KOPT-K1 (cell line): ENCODE measurements around the gene CDK14.

Experiments
- H3K27ac ChIP-seq: fragments of 200-600 bp; sonication (generic); 2 replicates; pipeline ENCODE4 v1.5.1; 2016; ENCODE audit warnings: antibody characterized with exemption, mild to moderate bottlenecking, low read depth, low read length; ENCODE audit not compliant: poor library complexity, severe bottlenecking
- H3K36me3 ChIP-seq: fragments of 200-600 bp; sonication (generic); 2 replicates; pipeline ENCODE4 v1.5.1; 2017; ENCODE audit warnings: antibody characterized with exemption, mild to moderate bottlenecking, low read length, moderate library complexity; ENCODE audit not compliant: insufficient read depth
- H3K9me3 ChIP-seq: fragments of 200-600 bp; sonication (generic); 2 replicates; pipeline ENCODE4 v1.5.1; 2017; ENCODE audit warnings: antibody characterized with exemption, low read length, mild to moderate bottlenecking; ENCODE audit not compliant: insufficient read depth, poor library complexity, severe bottlenecking

The CDK14 gene

DNA sequence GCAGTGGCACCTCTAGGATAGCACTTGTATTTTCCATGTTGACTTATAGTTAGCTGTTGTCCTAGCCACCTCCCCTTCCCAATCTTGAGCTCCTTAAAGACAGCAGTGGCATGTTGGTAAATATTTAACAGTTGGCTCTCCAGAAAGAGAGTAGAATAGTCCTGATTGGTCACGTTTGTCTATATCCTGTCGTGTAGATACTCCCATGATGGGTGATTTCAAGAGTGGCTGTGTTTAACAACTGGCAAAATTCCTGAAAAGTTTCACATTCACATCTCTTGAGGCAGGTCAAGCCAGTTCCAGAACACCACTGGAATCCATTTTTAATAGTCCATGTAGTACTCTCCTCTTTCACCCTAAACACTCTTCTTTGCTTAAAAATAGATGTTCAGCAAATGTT, 599.9 kb downstream of the CDK14 start:
- Histone ChIP-seq H3K36me3 (no peaks in the 10 kb centered on the region), H3K9me3 (no peaks in the 10 kb centered on the region), H3K27ac (no peak overlapping the region)

- Histone ChIP-seq H3K27ac (no peak overlapping the region), H3K9me3 (no peaks in the 10 kb centered on the region), H3K36me3 (no peaks in the 10 kb centered on the region)
Observed at GRCh38 chr7:91198371-91198770, 602.2 kb downstream of the CDK14 start.

- H3K27ac ChIP-seq: no peak overlapping the region
- H3K9me3 ChIP-seq: no peaks in the 10 kb centered on the region
- no peaks in the 10 kb centered on the region for H3K36me3 ChIP-seq
Observed at GRCh38 chr7:91199601-91200000, 603.5 kb downstream of the CDK14 start.

- Histone ChIP-seq H3K36me3 (no peaks in the 10 kb centered on the region), H3K9me3 (no peaks in the 10 kb centered on the region), H3K27ac (no peak overlapping the region)
Observed at GRCh38 chr7:91201442-91202113, 605.5 kb downstream of the CDK14 start.

DNA sequence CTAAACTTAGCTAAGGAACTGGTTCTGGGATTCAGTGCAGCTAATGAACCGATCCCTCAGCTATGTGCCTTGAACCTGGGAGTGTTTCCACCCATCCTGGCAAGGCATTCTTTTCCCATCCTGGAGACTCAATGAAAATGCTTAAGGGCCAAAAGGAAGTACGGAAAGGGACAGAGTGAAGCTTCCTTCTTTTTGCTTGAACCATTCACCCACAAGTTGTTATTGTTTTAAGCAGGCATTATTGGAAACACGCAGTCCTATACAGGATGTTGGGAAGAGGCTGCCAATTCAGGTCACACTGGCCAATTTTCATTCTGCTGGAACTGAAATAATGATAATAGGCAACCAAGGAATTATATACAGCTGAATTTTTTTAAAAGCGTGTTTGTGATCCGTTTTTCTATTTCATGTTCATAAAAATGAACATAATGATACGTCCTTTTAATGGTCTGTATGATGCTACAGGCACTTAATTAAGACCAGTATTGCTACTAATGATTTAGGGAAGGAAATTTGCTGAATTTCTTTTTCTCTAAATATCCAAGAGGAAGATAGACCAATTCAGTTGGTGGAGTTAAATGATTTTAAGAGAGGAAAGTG, 610.3 kb downstream of the CDK14 start:
- H3K9me3 ChIP-seq: no peaks in the 10 kb centered on the region
- no peaks in the 10 kb centered on the region for H3K36me3 ChIP-seq
- no peak overlapping the region for H3K27ac ChIP-seq

DNA sequence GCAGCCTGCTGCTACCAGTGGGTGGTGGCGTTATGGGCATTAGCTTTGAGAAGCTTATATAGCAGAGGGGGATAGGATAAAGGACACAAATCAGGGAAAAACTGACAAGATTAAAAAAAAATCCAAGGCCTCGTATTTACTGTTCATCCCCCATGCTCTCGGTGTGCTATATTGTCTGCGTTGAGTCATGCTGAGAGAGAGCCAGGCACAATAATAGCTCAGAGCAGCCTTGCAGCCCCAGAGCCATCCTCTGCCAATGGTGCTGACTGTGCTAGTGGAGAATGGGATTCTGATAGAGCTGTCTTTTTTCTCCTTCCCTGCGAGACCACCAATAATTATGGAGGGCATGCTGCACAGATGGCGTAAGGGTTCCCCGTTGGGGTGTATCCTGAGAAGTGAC, 616.5 kb downstream of the CDK14 start:
- no peaks in the 10 kb centered on the region for H3K36me3 ChIP-seq
- H3K27ac ChIP-seq: no peak overlapping the region
- H3K9me3 ChIP-seq: no peaks in the 10 kb centered on the region

GRCh38 chr7:91226411-91226810, 630.3 kb downstream of the CDK14 start:
- Histone ChIP-seq H3K9me3 (no peaks in the 10 kb centered on the region), H3K36me3 (no peaks in the 10 kb centered on the region), H3K27ac (no peak overlapping the region)

DNA sequence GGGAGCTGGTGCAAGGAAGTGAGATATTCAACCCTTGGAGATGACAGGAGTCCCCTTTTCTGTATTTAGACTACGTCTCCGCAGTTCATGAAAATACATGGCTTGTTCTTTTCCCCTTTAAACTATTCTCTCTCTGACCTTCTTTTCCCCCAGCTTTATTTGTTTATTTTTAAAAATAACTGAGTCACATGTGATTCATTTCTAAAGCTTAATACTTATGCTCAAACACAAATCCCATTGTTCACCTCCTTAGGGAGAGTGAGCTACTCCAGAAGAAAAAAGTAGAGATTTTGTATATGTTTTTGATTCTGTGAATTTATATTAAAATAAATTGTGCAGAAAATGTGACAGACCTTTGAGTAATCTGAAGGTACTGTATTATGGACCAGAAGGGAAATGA, 632.2 kb downstream of the CDK14 start:
- H3K9me3 ChIP-seq: no peaks in the 10 kb centered on the region
- no peak overlapping the region for H3K27ac ChIP-seq
- no peaks in the 10 kb centered on the region for H3K36me3 ChIP-seq

DNA sequence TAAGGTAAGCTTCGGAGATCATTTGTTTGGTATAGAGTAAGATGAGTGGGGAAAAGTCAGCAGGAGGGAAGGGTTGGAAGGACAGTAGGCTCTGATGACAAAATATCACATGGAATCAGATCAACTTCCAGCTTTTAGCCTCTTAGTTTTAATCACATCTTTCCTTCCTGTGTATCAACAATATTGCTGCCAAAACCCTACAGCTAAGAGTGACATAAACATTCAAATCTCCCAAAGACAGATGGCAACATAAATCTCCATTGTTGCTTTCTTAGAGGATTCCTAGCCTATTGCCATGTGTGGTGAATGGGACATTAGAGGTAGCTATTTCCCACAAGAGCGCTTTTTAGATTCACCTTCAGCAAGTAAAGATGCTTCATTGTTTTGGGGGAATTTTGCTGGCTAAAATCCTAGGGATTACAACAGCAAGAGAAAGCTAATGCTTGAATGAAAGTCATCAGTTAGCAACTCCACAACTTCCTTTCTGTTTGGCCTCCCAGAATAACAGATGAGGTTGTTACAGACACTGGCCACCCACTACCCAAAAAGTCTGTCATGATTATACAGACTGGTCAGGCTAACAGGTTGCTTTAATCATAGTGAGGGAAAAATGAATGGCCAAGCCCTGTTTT, 632.9 kb downstream of the CDK14 start:
- Histone ChIP-seq H3K36me3 (no peaks in the 10 kb centered on the region), H3K27ac (no peak overlapping the region), H3K9me3 (no peaks in the 10 kb centered on the region)

DNA sequence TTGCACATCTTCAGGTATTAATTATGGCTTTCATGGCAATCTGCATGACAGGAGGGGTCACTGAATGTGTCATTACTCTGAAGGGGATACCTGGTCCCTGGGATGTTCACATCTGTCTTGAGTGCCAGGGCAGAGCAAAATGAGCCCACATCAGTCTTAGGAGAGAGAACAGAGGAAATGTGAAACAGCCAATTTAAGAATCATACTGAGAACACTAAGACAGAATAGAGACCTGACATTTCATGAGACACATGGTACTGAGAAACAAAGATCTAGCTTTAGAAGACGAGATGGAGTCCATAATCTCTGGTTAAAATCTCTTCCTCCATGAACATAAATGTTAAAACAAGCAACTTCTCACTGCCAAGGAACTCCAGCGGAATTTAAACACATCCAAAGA, 634.0 kb downstream of the CDK14 start:
- H3K27ac ChIP-seq: no peak overlapping the region
- no peaks in the 10 kb centered on the region for H3K9me3 ChIP-seq
- H3K36me3 ChIP-seq: no peaks in the 10 kb centered on the region

GRCh38 chr7:91230503-91230902, 634.4 kb downstream of the CDK14 start:
- H3K9me3 ChIP-seq: no peaks in the 10 kb centered on the region
- no peaks in the 10 kb centered on the region for H3K36me3 ChIP-seq
- no peak overlapping the region for H3K27ac ChIP-seq

- Histone ChIP-seq H3K36me3 (no peaks in the 10 kb centered on the region), H3K9me3 (no peaks in the 10 kb centered on the region), H3K27ac (no peak overlapping the region)
Observed at GRCh38 chr7:91233212-91233611, 637.1 kb downstream of the CDK14 start.

- Histone ChIP-seq H3K9me3 (no peaks in the 10 kb centered on the region), H3K36me3 (no peaks in the 10 kb centered on the region)
Observed at GRCh38 chr7:91235211-91235832, 639.2 kb downstream of the CDK14 start.

GRCh38 chr7:91239171-91239604, 643.1 kb downstream of the CDK14 start:
- no peaks in the 10 kb centered on the region for H3K9me3 ChIP-seq
- H3K36me3 ChIP-seq: no peaks in the 10 kb centered on the region
- no peak overlapping the region for H3K27ac ChIP-seq

More at GRCh38 chr7:91235211-91235832, 639.2 kb downstream of the CDK14 start:
- no peak overlapping the region for H3K27ac ChIP-seq

- Histone ChIP-seq H3K9me3 (no peaks in the 10 kb centered on the region), H3K36me3 (no peaks in the 10 kb centered on the region), H3K27ac (no peak overlapping the region)
Observed at GRCh38 chr7:91239772-91240171, 643.7 kb downstream of the CDK14 start.
